GM19455 (cell line): ENCODE results near the gene GABARAPL1.
A peak's percentile ranks its signal among the peaks of the same experiment; 100 is the strongest.

ENCODE experiments used
- ATAC-seq: cut with Tn5 transposase; IDR thresholded peaks from one replicate; pipeline ENCODE4 v1.9.1; 2021; ENCODE audit not compliant: unreplicated experiment

Gene GABARAPL1

DNA sequence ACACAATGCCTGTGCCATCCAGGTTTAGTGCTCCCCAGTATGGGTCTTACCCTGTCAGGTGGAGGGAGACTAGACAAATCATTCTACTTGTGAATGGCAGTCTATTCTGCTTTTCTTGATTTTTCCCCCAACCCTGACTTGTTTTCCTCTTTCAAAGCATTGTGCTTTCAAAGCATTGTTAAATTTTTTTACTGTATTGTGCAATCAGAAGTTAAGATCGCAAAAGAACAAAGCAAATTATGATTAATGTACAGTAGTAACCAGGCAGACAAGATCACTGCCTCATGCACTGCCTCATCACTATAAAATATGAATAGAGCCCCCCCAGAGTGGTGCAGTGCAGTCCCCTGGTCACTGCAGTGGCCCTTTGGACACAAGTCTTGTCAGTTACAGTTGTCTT lies 14.1 kb downstream of the GABARAPL1 start:
- ATAC-seq = no peak

DNA sequence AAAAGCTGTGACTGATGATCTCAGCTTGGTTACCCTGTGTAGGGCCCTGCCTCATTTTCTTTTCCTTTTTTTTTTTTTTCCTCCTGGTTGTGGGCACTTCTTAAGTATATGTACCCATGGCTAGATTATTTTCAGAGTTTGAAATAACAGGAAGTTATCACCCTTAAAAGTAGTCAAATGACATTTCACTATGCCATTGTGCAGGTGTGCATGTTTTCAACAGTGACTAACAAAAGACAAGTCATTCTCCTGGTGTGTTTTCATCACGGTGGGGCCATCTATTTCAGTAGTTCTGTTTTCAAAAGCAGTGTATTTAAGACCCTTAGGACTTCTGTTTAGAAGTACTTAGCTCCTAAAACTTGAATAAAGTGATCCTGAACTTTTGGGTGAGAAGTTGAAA lies 15.0 kb downstream of the GABARAPL1 start:
- no peak for ATAC-seq

GRCh38 chr12:10234562-10234961 lies 21.9 kb downstream of the GABARAPL1 start:
- no peak for ATAC-seq

DNA sequence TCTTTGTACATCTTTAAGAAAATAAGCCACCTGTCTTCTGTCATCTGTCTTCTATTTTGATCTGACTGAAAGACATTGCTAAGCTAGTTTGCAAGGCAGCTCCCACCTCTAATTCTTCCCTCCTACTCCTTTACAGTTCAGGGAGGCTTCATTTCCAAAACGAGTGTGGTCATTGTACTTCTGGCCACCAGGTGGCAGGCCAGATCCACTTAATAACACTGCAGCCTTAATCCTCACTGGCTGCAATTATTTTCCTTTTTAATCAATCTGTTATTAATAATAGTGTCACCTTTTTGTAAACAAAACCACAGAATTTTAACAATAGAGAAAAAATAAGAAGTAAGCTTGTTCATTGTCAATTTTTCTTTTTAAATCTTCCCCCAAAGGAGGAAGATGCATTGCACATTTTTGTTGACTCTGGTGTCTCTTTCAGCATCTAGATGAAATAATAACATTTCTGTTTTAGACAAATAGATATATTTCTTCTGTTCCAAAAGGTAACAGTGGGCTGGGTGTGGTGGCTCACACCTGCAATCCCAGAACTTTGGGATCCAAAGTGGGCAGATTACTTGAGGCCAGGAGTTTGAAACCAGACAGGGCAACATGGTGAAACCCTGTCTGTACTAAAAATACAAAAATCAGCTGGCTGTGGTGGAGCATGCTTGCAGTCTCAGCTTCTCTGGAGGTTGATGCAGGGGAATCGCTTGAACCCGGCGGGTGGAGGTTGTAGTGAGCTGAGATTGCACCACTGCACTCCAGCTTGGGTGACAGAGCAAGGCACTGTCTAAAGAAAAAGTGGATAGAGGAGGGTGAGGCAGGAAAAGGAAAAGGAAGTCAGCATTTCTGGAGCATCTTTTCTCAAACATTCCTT lies 23.3 kb downstream of the GABARAPL1 start:
- peak; percentile 61 for ATAC-seq

- ATAC-seq = no peak
Observed at GRCh38 chr12:10236720-10237119, 24.0 kb downstream of the GABARAPL1 start.

DNA sequence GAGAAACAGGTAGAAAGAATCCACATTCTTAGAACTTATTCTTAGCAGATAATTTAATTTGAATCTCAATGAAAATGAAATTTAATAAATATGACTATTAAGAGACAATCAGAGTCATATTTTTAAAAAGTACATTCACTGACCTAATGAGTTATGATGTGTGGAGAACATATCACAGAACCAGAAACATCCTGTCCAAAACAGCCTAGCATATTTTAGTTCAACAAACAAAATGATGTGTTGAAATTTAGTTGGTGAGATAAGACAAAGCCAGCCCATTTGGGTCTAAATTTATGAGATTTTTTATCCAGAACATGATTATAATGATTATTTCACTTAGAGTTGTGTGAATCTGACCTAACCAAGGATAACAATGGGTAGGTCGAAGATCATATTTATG lies 25.8 kb downstream of the GABARAPL1 start:
- no peak for ATAC-seq

DNA sequence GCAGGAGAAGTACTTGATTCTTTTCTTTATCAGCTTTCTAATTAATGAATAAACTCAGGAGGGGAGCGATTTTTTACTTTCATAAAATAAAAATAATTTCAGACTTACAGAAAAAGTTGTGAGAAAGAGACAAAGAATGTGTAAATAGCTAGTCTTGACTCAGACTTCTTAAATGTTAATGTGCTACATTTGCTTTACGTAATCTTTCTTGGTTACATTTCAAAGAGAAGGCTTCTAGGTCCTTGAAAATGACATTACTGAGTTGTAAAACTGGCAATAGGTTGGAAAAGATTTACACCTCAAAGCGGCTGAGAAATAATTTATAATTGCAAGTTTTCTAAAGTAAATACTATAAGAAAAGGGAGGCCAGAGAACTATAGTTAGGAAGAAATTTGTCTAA lies 28.6 kb downstream of the GABARAPL1 start:
- ATAC-seq = no peak

DNA sequence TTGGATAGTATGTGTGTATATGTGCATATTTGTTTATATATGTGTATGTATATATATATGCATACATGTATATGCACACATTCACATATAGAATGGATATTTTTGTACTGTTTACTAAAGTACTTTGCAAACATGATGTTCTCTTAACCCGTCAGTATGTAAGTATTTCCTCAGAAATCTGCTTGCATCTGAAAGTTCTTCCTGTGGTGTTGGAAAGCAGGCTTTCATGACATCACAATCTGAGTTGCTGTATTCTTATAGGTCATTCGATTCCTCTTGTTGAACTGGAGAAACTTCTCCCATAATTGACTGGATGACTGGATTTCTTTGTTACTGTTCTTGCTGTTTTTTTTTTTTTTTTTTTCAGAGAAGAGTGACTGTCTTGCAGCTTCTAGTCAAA lies 29.1 kb downstream of the GABARAPL1 start:
- ATAC-seq = no peak

- no peak for ATAC-seq
Observed at GRCh38 chr12:10242539-10242938, 29.9 kb downstream of the GABARAPL1 start.

DNA sequence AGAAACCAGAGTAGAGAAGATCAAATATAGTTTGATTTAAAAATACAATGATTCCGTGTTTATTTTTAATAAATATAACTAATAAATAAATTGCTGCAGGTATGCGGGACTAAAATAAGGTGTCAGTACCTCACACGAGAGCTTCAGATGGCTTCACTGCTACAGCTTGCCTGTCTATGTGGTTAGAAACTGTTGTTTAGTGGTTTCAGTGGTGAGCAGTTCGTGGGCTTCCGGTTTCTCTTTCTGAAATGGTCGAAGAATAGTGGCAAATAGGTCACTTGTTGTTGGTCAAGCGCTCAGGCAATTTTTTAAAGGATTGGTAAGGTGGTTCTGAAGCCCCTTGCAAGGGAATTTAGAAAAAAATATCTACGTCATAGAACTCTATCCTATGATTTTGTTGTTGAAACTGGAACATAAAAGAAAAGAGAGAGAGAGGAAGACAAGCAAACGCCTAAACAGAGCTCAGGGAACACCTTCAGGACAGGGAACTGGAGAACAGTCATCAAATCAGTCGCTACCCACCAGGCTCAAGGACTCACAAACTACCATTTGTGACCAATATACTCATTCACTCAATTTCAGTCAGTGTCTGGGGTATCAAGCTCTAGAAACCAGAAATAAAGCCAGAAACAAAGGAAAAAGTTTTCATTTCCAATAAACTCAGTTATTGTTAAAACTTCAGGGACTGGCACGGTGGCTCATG lies 31.3 kb downstream of the GABARAPL1 start:
- peak; percentile 92 for ATAC-seq

GRCh38 chr12:10247436-10248058 lies 34.9 kb downstream of the GABARAPL1 start:
- ATAC-seq = no peak

DNA sequence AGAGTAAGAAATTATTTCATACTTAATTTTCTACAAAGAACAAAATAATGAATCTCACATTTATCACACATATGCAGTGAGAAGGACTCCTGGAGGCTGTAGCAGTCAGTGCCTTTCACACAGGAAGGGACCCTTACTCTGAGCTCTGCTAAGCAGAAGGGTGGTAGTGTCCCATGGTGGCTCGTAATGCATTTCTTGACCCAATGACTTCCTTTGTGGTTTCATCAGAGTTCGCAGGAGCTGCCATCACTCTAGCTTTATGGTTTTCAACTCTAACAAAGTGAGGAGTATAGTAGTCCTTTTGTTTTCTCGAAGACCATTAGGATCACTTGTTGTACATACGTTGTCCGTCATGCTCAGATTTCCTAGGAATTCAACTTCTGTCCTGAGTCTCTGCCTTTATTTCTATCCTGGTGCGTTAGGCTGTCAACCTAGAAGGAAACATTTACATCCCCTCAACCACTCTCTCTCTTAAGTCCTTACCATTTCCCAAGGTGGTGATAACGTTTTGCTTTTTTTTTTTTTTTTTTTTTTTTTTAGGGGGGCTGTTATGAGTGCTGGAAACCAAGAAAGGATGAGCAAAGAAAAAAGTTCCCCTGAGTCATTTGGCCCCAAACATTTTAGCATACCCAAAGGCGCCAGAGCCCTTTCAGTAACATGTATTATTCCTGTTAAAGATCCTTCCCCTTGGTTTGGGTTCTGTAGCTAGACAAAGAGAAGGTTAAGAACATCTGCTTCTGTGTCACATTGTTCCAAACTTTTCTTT lies 37.2 kb downstream of the GABARAPL1 start:
- no peak for ATAC-seq

DNA sequence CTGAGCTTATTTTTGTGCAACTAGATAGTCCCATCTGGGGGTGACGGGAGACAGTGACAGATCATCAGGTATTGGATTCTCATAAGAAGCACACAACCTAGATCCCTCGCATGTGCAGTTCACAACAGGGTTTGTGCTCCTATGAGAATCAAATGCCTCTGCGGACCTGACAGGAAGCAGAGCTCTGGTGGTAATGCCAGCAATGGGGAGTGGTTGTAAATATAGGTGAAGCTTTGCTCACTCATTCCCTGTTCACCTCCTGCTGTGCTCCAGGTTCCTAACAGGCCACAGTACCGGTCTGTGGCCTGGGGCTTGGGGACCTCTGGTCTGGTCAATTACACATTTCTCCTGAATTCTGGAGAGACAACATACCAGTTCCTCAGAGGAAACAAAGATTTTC lies 39.0 kb downstream of the GABARAPL1 start:
- no peak for ATAC-seq

DNA sequence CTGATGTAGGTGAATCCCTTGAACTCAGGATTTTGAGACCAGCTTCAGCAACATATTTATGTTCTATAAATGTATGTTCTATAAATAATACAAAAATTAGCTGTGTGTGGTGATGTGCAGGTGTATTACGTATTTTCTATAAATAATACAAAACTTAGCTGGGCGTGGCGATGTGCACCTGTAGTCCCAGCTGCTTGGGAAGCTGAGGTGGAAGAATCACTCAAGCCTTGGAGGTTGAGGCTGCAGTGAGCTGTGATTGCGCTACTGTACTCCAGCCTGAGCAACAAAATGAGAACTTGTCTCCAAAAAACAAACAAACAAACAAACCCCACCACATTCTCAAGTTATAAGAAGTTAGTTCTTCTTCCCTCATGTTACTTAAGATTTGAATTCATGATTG lies 39.5 kb downstream of the GABARAPL1 start:
- ATAC-seq = no peak

DNA sequence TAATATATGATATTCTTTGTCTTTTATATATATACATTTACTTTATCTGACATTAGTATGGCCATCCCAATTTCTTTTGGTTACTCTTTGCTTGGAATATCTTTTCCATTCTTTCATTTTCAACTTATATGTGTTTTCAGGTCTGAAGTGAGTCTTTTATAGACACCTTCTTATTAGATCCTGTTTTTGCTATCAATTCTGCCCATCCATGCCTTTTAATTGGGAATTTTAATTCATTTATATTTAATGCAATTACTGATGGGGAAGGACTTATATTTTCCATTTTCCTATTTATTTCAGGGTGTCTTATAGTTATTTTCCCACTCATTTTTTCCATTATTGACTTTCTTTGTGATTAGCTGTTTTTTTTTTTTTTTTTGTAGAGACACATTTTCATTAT lies 43.4 kb downstream of the GABARAPL1 start:
- ATAC-seq = no peak

- no peak for ATAC-seq
Observed at GRCh38 chr12:10260927-10261326, 48.2 kb downstream of the GABARAPL1 start.

DNA sequence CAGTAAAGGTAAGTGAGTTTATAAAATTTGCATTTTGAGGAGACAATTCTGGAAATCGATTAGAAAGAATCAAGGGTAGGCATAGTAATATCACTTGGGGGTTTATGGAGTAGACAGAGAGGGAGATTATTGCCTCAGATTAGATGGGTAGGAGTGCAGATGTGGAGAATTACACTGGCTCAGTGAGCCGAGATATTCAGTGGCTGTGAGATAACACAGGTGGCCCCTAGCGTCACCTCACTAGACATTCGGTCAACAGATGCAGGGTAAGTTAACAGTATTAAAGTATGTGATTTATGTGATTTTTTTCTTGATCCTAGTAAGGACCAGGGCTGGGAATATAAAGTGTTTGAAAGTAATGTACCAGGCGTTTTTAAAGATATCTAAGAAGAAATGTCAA lies 55.4 kb downstream of the GABARAPL1 start:
- no peak for ATAC-seq

DNA sequence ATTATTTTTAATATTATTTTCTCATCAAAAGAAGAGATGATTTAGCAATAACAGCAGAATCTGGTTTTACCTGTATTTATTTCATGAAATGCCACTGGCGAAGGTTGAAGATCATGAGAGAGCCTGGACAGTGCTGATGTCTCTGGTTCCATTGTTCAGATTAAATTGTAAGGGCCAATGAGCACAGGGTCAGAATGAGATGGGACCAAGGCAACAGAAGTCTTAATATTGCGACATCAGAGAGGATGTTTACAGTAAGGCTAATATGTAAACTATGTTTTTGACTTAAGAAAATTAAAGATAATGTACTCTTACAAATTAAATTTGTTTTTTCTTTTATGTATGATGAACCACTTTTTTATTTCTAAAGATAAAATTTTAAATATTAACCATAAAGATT lies 59.8 kb downstream of the GABARAPL1 start:
- ATAC-seq = no peak
